ENCODE measurements around the gene ITGB7. TPM values are rescaled to one million over a fixed set of nuclear protein-coding genes. Genes with fewer than 3 reads are reported as not detected.

Gene ITGB7
- total and polyA plus RNA-seq, 9 of the 15 experiments (the other 6 are each of a cell fraction or from before 2014, with no cell fraction given) = 0.06 to 2.0 (median 0.67) TPM

DNA sequence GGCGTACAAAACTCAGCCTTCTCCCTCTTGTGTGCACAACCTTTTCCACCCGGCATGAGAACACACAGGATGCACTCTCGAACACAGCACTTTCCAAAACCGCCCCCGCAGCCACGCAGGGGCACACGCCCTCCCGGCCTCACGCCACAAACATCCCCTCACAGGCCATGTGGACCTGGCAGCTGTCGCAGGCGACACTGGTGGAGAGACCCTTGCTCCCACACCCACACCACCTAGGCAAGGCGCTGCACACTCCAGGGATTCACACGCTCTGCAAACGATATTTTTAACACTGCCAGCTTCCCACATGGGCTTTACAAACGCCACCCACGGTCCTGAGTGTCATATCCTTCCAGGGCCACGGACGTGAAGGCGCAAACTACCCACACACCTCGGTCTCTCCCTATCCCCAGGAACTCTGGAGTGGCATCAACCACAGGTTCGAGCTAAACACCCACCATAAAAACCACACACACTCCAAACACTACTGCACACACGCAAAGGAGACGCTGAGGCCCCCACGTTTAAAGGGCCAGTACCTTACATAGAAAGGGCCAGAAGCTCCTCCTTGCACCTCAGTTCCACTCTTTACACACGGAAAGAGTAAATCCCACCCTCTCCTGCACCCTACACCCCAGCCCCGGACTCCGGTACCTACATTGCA, 12.4 kb upstream of the ITGB7 start (continued):
- TF ChIP-seq, protein P1, sequence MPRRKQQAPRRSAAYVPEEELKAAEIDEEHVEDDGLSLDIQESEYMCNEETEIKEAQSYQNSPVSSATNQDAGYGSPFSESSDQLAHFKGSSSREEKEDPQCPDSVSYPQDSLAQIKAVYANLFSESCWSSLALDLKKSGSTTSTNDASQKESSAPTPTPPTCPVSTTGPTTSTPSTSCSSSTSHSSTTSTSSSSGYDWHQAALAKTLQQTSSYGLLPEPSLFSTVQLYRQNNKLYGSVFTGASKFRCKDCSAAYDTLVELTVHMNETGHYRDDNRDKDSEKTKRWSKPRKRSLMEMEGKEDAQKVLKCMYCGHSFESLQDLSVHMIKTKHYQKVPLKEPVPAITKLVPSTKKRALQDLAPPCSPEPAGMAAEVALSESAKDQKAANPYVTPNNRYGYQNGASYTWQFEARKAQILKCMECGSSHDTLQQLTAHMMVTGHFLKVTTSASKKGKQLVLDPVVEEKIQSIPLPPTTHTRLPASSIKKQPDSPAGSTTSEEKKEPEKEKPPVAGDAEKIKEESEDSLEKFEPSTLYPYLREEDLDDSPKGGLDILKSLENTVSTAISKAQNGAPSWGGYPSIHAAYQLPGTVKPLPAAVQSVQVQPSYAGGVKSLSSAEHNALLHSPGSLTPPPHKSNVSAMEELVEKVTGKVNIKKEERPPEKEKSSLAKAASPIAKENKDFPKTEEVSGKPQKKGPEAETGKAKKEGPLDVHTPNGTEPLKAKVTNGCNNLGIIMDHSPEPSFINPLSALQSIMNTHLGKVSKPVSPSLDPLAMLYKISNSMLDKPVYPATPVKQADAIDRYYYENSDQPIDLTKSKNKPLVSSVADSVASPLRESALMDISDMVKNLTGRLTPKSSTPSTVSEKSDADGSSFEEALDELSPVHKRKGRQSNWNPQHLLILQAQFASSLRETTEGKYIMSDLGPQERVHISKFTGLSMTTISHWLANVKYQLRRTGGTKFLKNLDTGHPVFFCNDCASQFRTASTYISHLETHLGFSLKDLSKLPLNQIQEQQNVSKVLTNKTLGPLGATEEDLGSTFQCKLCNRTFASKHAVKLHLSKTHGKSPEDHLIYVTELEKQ (CRISPR knock-in tag; IDR thresholded peaks at IDR 0.05) = no peak
- TF ChIP-seq PTRF (tag; IDR thresholded peaks at IDR 0.05) (no peak), ZNF277 (CRISPR knock-in tag; IDR thresholded peaks at IDR 0.05; ENCODE audit: borderline replicate concordance) (no peak), CAMTA2 (CRISPR knock-in tag; conservative IDR thresholded peaks at IDR 0.05) (no peak), NFRKB (IDR thresholded peaks at IDR 0.05; ENCODE audit: low read depth) (no peak), ZNF12 (CRISPR knock-in tag; IDR thresholded peaks at IDR 0.05) (no peak), BRF1 (IDR thresholded peaks at IDR 0.05; ENCODE audit: borderline replicate concordance, extremely low read depth, insufficient read length) (no peak), THRB (CRISPR knock-in tag; conservative IDR thresholded peaks at IDR 0.05) (no peak), ETV1 (tag; conservative IDR thresholded peaks at IDR 0.05; ENCODE audit: low read depth) (no peak), DNMT1 (IDR thresholded peaks at IDR 0.05) (no peak), KLF1 (tag; IDR thresholded peaks at IDR 0.05) (no peak), FOXO4 (CRISPR knock-in tag; IDR thresholded peaks at IDR 0.05) (no peak), L3MBTL2 (IDR thresholded peaks at IDR 0.05) (peak; percentile 31; the same call in 1 of the 2 replicates), NELFE (IDR thresholded peaks at IDR 0.05; ENCODE audit: insufficient read depth, insufficient read length) (no peak), BACH1 (tag; IDR thresholded peaks at IDR 0.05) (no peak), NFYB (IDR thresholded peaks at IDR 0.05; ENCODE audit: extremely low read depth, insufficient read length) (no peak), SMC3 (conservative IDR thresholded peaks at IDR 0.05; ENCODE audit: insufficient read depth, low read depth, low read length) (no peak), ELF1 (tag; IDR thresholded peaks at IDR 0.05) (no peak), XRCC4 (IDR thresholded peaks at IDR 0.05; ENCODE audit: extremely low read depth, insufficient read depth, insufficient read length) (no peak), STAG1 (CRISPR knock-in tag; IDR thresholded peaks at IDR 0.05; ENCODE audit: borderline replicate concordance) (no peak), HNRNPLL (IDR thresholded peaks at IDR 0.05; ENCODE audit: low read depth, low read length, poor library complexity, severe bottlenecking) (no peak), SMARCA4 (IDR thresholded peaks at IDR 0.05) (no peak)
